HepG2 (cell line): ENCODE results near the gene TOM1L2. TPM values are rescaled to one million over a fixed set of nuclear protein-coding genes. Genes with fewer than 3 reads are reported as not detected.

Source experiments
- ATF6 ChIP-seq: sonication (generic); formaldehyde crosslinking; conservative IDR thresholded peaks from 2 replicates; pipeline ENCODE4 v1.4.0; 2020; ENCODE audit warnings: missing genetic modification reagents
- BRF2 ChIP-seq: sonication (generic); formaldehyde crosslinking; IDR thresholded peaks from 2 replicates; pipeline ENCODE4 v1.8.1; 2022; ENCODE audit warnings: mild to moderate bottlenecking, missing genetic modification reagents
- FOXJ3 ChIP-seq: sonication (generic); formaldehyde crosslinking; IDR thresholded peaks from 2 replicates; pipeline ENCODE4 v1.4.0; 2020; ENCODE audit warnings: missing genetic modification reagents, mild to moderate bottlenecking, borderline replicate concordance
- FOXP4 ChIP-seq: sonication (generic); formaldehyde crosslinking; IDR thresholded peaks from 2 replicates; pipeline ENCODE4 v1.4.0; 2020; ENCODE audit warnings: missing genetic modification reagents
- GABPA ChIP-seq, 2 experiments: IDR thresholded peaks; 2 replicates each; pipeline ENCODE4 v1.6.1; 2011 to 2016; ENCODE audit warnings: low read depth in 2 of 2, low read length in 1 of 2, missing biosample characterization in 1 of 2, missing genetic modification characterization in 1 of 2
- GATA4 ChIP-seq: sonication (generic); IDR thresholded peaks from 2 replicates; pipeline ENCODE4 v1.6.1; 2016; ENCODE audit warnings: antibody characterized with exemption, low read depth, borderline replicate concordance
- HNRNPUL1 ChIP-seq: fragments of 200-400 bp; formaldehyde crosslinking; IDR thresholded peaks from 2 replicates; pipeline ENCODE4 v1.6.1; 2017; ENCODE audit warnings: low read depth, mild to moderate bottlenecking, low read length, moderate library complexity
- KAT7 ChIP-seq: IDR thresholded peaks from 2 replicates; pipeline ENCODE4 v1.6.1; 2018; ENCODE audit warnings: borderline replicate concordance, missing compliant biosample characterization
- MEF2D ChIP-seq: sonication (generic); formaldehyde crosslinking; IDR thresholded peaks from 2 replicates; pipeline ENCODE4 v1.5.1; 2020; ENCODE audit warnings: mild to moderate bottlenecking, missing genetic modification reagents
- NAIF1 ChIP-seq: sonication (generic); formaldehyde crosslinking; IDR thresholded peaks from 2 replicates; pipeline ENCODE4 v1.5.0; 2020; ENCODE audit warnings: mild to moderate bottlenecking, missing genetic modification reagents, borderline replicate concordance
- RFXAP ChIP-seq: sonication (generic); formaldehyde crosslinking; IDR thresholded peaks from 2 replicates; pipeline ENCODE4 v1.4.0; 2020; ENCODE audit warnings: missing genetic modification reagents, borderline replicate concordance
- RXRB ChIP-seq: IDR thresholded peaks from 2 replicates; pipeline ENCODE4 v1.6.1; 2016; ENCODE audit warnings: borderline replicate concordance, missing genetic modification reagents, missing compliant biosample characterization
- TAF15 ChIP-seq: fragments of 200-400 bp; formaldehyde crosslinking; IDR thresholded peaks from one replicate; pipeline ENCODE4 v1.6.1; 2018; ENCODE audit warnings: mild to moderate bottlenecking, low read depth, low read length; ENCODE audit not compliant: poor library complexity, severe bottlenecking
- TBX3 ChIP-seq: fragments of 450-650 bp; IDR thresholded peaks from 2 replicates; pipeline ENCODE4 v1.6.1; 2017; ENCODE audit warnings: antibody characterized with exemption, mild to moderate bottlenecking, inconsistent platforms, borderline replicate concordance
- ZFP37 ChIP-seq: sonication (generic); formaldehyde crosslinking; IDR thresholded peaks from 2 replicates; pipeline ENCODE4 v1.4.0; 2020; ENCODE audit warnings: missing genetic modification reagents, borderline replicate concordance
- ZNF101 ChIP-seq: sonication (generic); formaldehyde crosslinking; IDR thresholded peaks from 2 replicates; pipeline ENCODE4 v1.4.0; 2020; ENCODE audit warnings: mild to moderate bottlenecking, low read depth, missing genetic modification reagents, borderline replicate concordance
- ZNF24 ChIP-seq: fragments of 450-650 bp; IDR thresholded peaks from 2 replicates; pipeline ENCODE4 v1.6.1; 2017; ENCODE audit warnings: antibody characterized with exemption, mild to moderate bottlenecking
- ZNF335 ChIP-seq: sonication (generic); formaldehyde crosslinking; IDR thresholded peaks from 2 replicates; pipeline ENCODE4 v1.4.0; 2020; ENCODE audit warnings: missing genetic modification reagents
- ZNF652 ChIP-seq: IDR thresholded peaks from 2 replicates; pipeline ENCODE4 v1.6.1; 2016; ENCODE audit warnings: low read depth, borderline replicate concordance
- ZNF710 ChIP-seq: sonication (generic); formaldehyde crosslinking; IDR thresholded peaks from 2 replicates; pipeline ENCODE4 v1.5.0; 2020; ENCODE audit warnings: mild to moderate bottlenecking, missing genetic modification reagents, borderline replicate concordance
- ZSCAN12 ChIP-seq: sonication (generic); formaldehyde crosslinking; IDR thresholded peaks from 2 replicates; pipeline ENCODE4 v1.9.0; 2021; ENCODE audit warnings: mild to moderate bottlenecking, missing genetic modification reagents
- polyA plus RNA-seq, 8 experiments: library from polyadenylated mRNA; depleted of rRNA in 3 of 8; stranded (reverse) in 7 of 8; unstranded in 1 of 8; fragments of >200 nt; fragmentation: Illumina TruSeq in 4 of 8; extraction: Trizol in 4 of 8; gene quantifications; 2 replicates each; pipeline versions ENCODE4 v1.2.1 to v1.2.3, GENCODE V29; 2011 to 2016; ENCODE audit warnings: low read depth in 4 of 8, missing spikeins in 1 of 8, mixed read lengths in 1 of 8; ENCODE audit not compliant: insufficient read depth in 1 of 8
- total RNA-seq, 5 experiments: library from RNA; depleted of rRNA; stranded (reverse); fragments of >200 nt; fragmentation: Illumina TruSeq; extraction: Trizol; gene quantifications; 2 replicates each; pipeline ENCODE4 v1.2.3, GENCODE V29; 2016; ENCODE audit warnings: low read depth in 1 of 5

The TOM1L2 gene
- total and polyA plus RNA-seq, 2 of the 13 experiments (the other 11 are each of a cell fraction or from before 2014, with no cell fraction given): 4.7 to 7.4 TPM

GRCh38 chr17:17859909-17860765 lies 112.1 kb downstream of the TOM1L2 start (continued):
- TF ChIP-seq ZFP37 (no peak), MEF2D (CRISPR knock-in tag) (no peak), TBX3 (no peak), GABPA (IDR thresholded peaks at IDR 0.05; ENCODE audit: low read depth, low read length) (no peak), GABPA (CRISPR knock-in tag; IDR thresholded peaks at IDR 0.05; ENCODE audit: low read depth) (no peak), RXRB (CRISPR knock-in tag) (peak; percentile 60; the same call in 1 of the 2 replicates), ZSCAN12 (CRISPR knock-in tag) (no peak), RFXAP (CRISPR knock-in tag) (no peak), HNRNPUL1 (no peak), BRF2 (CRISPR knock-in tag) (no peak), KAT7 (CRISPR knock-in tag) (no peak), FOXP4 (CRISPR knock-in tag) (no peak), ZNF24 (no peak), GATA4 (no peak), ATF6 (no peak), ZNF335 (no peak), TAF15 (no peak), FOXJ3 (CRISPR knock-in tag) (no peak), ZNF101 (CRISPR knock-in tag) (no peak), ZNF710 (CRISPR knock-in tag) (no peak), ZNF652 (no peak), NAIF1 (no peak)
